Dedifferentiated amniotic fluid mesenchymal stem cell (primary cell): ENCODE results near the gene SMPD1.
"Not testable (repeated sequence)": the region's sequence is repeated elsewhere in the genome, so short reads cannot be mapped to it uniquely, and the experiment has no call there.

ENCODE experiments used
- DNase-seq: peaks from one replicate; pipeline ENCODE4 v3.0.0-alpha.2; 2016; ENCODE audit errors: extremely low spot score

The SMPD1 gene

DNA sequence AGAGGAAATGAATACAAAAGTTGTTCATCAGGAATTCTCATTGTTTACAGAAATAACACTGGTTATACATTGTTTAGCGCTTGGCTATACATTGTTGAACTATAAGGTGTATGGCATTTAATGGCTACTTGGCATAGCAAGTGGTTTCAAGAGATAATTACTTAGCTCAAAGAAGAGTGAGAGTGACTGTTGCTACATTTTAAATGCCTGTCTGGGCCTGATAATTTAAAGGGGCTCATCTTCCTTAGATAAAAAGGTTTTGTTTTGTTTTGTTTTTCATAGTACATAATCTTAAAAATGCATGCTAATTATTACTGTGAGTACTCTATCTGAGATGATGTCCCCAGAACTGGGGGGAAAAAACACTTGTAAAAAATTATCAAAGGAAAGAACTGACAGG is 1.5 kb upstream of the SMPD1 start:
- DNase-seq: no peak

DNA sequence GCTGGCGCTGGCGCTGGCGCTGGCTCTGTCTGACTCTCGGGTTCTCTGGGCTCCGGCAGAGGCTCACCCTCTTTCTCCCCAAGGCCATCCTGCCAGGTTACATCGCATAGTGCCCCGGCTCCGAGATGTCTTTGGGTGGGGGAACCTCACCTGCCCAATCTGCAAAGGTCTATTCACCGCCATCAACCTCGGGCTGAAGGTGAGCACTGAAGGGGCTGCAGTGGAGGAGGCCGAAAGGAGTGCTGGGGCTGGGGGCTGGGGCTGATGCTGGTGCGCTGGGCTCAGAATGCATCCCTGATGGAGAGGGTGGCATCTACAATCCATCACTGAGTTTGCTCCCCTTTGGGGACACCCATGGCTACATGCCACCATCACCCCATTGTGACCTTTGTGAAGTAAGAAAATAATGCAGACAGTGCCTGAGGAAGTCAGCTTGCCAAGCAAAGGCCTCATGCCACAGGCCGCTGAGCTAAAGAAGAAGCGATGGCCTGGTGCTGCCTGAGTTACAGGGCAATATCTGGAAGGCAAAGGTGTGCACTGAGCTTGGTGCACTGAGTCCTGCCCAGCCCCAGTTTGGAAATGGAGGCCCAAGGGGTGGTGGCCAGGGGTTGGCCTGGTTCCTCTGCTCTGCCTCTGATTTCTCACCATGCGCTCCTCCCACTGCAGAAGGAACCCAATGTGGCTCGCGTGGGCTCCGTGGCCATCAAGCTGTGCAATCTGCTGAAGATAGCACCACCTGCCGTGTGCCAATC is 620 bp downstream of the SMPD1 start:
- no peak for DNase-seq

DNA sequence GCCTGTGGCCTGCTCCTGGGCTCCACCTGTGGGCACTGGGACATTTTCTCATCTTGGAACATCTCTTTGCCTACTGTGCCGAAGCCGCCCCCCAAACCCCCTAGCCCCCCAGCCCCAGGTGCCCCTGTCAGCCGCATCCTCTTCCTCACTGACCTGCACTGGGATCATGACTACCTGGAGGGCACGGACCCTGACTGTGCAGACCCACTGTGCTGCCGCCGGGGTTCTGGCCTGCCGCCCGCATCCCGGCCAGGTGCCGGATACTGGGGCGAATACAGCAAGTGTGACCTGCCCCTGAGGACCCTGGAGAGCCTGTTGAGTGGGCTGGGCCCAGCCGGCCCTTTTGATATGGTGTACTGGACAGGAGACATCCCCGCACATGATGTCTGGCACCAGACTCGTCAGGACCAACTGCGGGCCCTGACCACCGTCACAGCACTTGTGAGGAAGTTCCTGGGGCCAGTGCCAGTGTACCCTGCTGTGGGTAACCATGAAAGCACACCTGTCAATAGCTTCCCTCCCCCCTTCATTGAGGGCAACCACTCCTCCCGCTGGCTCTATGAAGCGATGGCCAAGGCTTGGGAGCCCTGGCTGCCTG is 1.4 kb downstream of the SMPD1 start:
- DNase-seq: no peak

DNA sequence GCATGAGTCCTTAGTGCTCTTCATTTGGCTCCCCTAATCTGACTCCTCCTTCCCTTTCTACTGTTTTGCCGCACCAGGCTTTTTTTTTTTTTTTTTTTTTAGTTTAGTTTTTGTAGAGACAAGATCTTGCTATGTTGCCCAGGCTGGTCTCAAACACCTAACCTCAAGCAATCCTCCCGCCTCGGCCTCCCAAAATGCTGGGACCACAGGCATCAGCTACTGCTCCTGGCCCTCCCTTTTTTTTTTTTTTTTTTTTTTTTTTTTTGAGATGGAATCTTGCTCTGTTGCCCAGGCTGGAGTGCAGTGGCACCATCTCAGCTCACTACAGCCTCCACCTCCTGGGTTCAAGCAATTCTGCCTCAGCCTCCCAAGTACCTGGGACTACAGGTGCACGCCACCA is 2.0 kb downstream of the SMPD1 start:
- DNase-seq: not testable (repeated sequence)

DNA sequence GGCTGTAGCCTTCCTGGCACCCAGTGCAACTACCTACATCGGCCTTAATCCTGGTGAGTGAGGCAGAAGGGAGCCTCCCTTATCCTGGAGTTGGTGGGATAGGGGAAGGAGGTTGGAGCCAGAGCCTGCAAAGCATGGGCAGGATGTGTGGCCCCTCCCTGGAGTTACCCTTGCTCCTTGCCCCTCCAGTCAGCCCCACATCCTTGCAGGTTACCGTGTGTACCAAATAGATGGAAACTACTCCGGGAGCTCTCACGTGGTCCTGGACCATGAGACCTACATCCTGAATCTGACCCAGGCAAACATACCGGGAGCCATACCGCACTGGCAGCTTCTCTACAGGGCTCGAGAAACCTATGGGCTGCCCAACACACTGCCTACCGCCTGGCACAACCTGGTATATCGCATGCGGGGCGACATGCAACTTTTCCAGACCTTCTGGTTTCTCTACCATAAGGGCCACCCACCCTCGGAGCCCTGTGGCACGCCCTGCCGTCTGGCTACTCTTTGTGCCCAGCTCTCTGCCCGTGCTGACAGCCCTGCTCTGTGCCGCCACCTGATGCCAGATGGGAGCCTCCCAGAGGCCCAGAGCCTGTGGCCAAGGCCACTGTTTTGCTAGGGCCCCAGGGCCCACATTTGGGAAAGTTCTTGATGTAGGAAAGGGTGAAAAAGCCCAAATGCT is 3.9 kb downstream of the SMPD1 start:
- DNase-seq: no peak

DNA sequence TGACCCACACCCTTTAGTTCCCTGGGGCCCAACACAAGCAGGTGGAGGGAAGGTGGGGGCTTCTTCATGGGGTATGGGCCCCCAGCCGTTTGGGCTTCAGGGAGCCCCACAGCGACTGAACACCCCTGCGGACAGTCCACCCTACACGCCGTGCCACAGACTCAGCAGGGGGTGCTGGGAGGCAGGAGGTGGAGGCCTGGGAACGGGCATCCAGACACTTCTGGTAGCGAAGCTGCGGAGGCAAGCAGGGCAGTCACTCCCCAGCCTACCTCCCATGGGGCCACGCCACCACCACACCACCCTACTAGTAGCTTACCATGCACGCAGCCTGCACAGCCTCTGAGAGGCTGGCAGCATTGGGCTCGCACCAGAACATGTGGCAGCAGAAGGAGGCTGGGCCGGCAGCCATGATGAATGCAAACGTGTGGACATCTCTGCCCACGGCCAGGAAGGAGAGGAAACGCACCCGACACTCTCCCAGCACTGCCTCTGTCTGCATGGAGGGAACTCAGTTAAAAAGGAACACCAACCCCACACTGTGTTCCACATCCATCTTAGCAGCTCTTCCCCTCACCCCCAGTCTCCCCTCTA is 5.3 kb downstream of the SMPD1 start:
- no peak for DNase-seq

DNA sequence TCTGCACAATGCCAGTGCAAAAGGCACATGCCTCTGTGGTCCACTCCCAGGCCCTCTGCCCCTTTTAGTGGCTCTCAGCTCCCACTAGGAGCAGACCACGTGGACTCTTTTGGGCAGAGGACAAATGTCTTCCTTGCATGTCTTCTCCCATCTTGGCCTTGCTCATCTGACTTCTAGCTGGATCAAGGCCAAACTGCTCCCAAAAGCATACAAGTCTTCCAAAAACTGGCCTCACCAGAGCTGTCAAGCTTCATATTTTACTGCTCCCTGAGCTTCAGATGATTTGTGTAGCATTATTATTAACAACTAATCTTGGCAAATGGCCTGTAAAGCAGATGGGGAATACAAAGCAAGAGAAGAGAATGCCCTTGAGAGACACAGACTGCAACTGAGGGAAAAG is 6.9 kb downstream of the SMPD1 start:
- no peak for DNase-seq

DNA sequence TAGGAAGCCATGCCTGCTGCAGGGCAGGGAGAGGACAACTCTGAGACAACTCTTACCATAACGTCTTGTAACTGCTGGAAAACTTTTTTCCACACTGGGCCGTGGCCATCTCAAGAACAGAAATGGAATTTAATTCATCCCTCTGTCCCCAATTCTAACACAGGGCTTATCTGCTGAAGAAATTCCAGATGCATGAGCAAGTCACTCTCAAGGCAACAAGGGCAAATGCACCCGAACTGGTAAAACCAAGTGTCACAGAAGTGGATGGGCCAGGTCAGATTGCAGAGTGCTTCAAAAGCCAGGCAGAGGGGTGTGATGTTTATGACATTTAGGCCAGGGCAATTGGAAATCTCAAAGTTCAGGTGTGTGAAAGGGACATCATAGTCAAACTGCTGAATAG is 7.4 kb downstream of the SMPD1 start:
- no peak for DNase-seq

DNA sequence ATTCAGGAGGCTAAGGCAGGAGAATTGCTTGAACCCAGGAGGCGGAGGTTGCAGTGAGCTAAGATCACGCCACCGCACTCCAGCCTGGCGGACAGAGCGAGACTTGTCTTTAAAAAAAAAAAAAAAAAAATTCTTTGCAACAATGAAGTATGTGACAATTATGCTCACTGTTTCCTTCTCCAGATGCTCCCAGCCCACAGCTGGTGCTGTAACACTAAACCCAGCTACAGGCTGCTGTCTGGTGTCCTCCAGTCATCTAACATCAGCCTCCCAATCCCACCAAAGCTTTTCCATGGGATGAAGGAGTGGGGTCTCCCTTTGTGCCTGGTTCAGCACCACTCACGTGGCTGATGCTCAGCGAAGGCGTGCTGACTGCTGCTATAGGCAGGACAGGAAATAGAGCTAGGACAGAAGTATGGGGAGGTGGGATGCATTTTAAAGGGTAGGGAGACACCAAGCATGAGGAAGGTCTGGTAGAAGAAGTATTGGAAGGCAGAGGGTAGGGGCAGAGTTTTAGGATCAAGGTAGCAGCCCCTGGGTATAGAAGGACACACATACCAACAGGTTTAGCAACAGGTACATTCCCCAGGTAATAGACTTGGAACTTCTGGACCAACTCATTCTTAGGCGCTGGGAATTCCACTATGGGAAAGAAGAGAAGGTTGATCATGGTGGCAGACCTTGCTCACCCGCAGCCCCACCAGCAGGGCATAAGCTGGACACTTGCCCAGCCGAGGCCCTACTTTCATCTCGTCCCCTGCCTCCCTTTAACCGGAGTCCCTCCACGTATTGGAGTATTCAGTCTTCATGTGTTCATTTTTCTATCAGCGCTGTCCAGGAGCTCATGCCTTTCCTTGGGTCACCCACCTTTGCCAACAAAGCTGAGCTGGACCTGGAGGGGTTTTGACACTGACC is 10.4 kb downstream of the SMPD1 start:
- no peak for DNase-seq

DNA sequence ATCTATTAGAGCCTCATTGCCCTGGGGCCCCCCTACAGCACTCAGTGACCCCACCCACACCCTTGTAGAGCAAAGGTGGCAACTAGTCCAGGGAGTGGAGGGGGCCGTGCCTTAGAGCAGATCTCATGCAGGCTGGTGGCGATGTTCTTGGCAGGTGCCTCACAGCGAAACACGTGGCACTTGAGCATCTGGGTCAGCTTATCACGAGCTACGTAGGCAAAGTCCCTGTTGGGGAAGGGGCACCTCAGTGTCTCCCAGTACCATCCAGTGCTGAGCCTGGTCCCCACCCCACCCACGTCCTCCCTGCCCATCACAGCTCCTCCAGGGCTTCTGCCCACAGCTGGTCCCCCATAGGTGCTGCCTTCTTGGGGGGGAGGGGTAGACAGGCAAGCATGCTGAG is 11.2 kb downstream of the SMPD1 start:
- no peak for DNase-seq

DNA sequence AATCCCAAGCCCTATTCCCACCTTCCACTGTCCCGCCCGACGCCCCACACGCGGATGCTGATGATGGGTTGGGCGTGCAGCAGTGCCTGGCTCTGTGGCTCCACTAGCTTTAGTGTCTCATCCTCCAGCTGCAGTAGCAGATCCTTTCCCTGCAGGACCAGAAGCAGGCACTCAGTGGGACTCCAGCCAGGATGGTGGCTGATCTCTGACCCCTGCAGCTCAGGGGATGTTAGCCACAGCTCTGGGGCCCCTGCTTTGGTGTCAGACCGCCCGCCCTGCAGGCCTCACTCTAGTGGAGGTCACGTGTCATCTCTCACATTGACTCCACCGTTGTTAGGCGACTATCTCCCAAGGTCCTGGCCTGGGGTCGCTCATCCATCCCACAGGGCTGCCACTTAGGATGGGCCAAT is 11.8 kb downstream of the SMPD1 start:
- DNase-seq: no peak

DNA sequence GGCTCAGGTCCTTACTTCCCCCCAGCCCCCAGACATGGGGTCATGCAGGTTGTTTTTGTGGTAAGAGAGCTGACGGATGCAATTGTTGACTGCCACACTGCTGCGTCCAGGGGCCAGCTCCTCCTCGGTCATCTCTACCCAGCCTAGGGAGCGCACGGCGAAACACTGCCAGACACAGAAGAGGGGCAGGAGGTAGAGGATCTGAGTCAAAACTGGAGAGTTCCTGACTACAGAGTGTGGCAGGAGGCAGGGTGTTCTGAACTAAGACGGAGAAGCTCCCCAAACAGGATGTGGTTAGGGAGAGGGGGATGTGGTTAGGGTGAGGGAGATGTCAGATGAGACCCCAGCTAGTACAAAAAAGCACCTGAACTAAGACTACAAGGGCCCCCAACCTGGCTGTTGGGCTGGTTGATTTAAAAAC is 12.3 kb downstream of the SMPD1 start:
- no peak for DNase-seq

DNA sequence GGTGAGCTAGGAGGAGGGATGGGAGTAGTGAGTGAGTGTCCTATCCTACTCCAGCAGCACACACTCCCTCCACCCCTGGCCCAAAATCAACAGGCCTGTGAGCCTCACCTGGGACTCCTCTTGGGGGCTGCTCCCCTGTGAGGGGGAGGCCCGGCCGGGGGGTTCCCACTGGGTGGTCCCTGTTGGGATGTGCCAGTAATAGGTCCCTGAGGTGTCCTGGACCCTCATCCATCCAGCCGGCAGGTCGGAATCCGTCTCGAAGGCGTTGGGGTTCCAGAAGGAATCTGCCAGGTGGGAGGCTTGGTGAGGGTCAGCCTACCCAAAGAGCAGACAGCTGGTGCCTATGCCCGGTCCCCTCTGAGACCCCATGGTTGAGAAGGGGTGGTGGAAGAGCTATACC is 13.3 kb downstream of the SMPD1 start:
- no peak for DNase-seq

DNA sequence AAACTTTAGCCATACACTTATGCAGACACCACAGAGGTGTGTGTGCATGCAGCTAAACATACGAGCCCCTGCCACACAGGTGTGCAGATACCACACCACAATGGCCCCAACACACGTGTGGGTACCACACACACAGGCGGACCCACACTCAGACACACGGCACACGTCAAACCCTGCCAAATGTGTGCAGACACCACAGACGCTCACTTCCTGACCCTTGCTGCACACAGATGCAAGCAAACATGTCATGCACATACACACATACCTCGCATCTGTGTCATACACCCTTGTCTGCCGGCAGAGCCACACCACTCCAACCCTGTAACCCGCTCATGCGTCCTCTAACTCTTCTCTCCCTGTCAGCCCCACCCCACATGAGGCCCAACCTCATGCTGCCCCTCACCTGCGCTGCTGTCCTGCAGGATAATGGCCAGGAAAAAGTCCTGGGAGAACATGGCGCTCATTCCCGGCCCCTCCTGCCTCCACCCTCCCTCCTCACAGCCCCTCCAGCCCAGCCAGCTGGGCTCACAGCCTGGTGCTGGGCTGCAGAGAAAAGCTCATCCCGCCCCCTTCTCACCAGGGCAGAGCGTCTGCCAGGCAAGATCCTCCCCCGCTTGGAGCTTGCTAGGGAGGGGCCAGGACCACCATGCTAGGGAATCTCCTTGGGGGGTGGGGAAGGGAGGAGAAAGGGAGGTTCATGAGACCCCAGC is 14.2 kb downstream of the SMPD1 start:
- DNase-seq: no peak

DNA sequence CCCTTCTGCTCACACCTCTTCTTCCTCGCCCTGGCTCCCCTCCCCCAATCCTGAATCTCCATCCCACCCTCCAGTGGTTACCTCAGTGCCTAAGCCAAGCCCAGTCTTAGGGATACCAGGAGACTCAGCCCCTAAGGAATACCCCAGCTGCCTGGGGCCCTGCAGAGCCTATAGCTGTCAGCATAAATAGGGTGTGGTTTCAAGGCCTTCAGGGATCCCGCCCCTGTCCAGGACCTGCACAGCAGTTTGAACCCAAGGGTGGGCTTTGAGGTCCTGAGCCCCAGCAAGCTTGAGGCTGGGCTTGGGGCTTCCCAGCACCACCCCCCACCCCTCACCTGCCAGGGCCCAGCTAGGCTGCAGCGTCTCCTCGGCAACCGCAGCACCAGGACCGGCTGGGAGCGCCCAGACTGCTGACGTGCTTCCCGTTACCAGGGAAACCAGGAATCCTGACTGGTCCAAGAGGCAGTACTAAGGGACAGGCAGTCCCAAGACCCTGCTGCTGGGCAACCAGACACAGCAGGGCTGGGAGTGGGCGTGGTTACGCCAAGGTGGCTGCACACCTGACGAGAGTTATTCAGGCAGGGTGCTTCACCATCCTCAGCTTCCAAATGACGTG is 14.9 kb downstream of the SMPD1 start:
- DNase-seq: no peak

DNA sequence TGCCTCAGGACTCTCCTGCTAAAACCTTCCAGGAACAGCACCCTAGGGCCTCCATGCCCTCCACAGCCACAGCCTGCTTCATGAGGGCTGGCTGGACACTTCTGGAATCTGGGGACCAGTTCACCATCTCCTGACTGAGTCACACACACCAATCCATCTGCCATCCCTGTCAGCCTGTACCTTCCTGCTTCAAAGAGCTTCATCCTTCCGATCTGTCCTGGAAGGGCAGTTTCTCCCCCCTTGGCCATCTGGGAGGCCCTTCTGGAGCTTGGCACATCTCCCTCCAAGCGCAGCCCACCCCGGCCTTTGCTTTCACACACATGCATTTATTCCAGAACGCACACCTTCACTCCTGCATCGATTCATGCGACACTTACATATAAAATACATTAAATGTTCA is 15.6 kb downstream of the SMPD1 start:
- DNase-seq: no peak

DNA sequence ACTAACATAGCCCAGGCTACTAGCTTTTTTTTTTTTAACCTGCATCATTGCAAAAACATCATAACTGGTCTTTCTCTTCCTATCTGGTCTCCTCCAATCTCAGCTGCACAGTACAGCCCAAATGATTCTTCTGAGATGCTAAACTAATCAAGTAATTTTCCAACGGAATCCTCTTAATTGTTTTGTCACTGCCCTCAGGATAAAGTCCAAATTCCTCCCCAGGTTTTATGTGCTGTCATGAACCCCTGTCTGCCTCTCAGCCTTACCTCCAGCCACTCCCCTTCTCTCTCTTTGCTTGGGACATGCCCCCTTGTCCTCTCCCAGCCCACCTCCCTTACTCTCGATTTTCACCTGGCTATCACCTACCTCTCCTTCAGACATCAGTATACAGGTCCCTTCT is 16.1 kb downstream of the SMPD1 start:
- no peak for DNase-seq

DNA sequence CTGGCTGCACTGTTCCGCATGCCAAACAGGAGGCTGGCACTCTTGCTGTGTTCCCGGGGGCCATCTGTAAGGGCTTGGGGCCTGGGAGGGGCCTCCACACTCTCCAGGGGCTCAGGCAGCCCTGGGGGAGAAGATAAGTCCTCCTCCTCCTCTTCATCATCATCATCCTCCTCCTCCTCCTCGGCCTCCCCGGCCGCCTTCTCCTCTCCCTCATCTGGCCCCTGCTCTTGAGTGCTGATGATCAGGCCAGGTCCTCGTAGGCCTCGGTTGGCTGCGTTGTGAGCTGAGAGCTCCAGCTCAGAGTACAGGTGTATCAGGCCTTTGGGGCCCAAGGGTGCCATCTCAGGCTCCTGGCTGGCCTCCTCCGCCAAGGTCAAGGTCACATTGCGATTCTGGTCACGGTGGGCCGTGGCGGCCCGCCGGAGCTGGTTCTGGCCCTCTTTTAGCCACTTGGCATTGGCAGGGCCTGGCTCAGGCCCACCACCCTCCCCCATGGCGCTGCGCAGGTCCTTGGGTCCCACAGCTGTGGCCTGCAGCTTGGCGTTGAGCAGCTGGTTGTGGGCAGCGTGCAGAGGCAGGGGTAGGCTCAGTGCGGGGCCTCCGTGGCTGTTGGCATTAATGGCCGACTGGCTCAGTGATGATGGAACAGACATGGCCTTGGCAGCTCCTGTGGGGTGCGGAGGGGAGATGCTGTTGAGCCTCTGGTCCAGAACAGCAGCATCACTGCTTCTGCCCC is 20.6 kb downstream of the SMPD1 start:
- DNase-seq: no peak

DNA sequence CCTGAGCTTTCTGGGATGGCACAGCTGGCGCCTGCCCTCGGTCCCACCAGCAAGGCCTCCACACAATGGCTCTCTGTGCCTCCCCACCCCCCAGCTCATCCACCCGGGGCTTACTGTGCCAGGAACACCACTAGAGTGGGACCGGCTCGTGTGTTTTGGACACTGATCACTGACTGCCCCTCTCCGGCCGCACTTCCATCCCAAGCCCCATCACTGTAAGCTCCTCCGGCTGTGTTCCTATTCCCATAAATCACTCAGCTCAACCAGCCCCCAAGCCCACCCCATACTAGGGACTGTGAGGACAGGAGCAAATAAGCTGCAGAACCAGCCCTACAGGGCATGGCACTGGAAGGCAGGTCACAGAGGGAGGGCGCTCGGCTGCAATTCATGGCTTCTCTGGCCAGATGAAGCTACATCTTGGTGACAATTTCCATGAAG is 21.3 kb downstream of the SMPD1 start:
- no peak for DNase-seq

DNA sequence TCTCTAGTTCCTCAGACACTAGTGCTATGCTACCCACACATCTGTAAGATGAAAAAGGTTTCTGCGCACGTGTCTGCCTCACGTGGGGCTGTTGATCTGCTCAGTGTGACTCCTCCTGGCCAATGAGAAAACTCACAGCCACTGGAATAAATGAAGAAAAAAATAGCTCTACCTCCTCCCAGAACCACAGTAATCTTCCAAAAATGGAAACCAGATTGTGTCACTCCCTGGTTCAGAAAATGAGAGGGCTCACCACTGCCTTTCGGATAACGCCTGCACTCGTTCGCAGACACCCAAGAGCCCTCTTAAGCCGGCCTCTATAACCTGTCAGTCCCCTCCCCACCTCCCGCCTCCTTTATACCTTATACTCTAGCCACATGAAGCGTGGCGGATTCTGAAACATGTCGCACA is 23.5 kb downstream of the SMPD1 start:
- DNase-seq: no peak
